ENCODE measurements around the gene EPHA2. TPM values are rescaled to one million over a fixed set of nuclear protein-coding genes. Genes with fewer than 3 reads are reported as not detected.

The EPHA2 gene
- total and polyA plus RNA-seq, 2 experiments from 2014 or later, result 7.5 to 51.2 TPM

DNA sequence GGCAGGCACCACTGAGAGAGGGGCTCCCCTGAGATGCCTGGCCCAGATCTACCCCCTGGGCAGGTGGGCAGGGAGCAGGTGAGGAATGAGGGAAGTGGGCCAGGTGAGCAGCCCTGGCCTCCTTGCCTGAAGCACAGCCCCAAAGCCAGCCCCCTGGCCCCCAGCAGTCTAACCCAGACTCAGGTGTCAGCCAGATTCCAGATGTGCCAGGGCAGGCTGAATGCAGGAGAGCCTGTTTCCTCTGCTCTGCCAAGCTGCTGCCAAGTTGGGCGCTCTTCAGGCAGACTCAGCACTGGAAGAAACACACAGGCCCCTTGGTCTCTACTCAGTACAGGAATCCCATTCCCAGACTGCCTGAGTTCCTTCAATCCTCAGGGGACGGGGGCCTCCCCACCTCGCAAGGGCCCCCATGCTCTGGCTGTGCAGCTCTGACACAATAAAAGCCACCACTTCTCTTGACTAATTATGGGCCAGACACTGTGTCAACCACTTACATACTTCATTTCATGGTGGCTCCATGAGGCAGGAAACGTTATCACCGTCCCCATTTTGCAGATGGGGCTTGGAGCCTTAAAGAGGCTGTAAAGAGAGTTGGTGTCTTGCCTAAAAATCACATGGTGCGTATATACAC, 36.2 kb upstream of the EPHA2 start:
- TF ChIP-seq, protein P1, sequence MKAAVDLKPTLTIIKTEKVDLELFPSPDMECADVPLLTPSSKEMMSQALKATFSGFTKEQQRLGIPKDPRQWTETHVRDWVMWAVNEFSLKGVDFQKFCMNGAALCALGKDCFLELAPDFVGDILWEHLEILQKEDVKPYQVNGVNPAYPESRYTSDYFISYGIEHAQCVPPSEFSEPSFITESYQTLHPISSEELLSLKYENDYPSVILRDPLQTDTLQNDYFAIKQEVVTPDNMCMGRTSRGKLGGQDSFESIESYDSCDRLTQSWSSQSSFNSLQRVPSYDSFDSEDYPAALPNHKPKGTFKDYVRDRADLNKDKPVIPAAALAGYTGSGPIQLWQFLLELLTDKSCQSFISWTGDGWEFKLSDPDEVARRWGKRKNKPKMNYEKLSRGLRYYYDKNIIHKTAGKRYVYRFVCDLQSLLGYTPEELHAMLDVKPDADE (IDR thresholded peaks at IDR 0.05), result no peak
- TF ChIP-seq JUNB (IDR thresholded peaks at IDR 0.05; ENCODE audit: unreplicated experiment) (no peak), NANOG (IDR thresholded peaks at IDR 0.05; ENCODE audit: borderline replicate concordance) (no peak), STAT1 (IDR thresholded peaks at IDR 0.05; ENCODE audit: unreplicated experiment) (no peak), EZH2phosphoT487 (IDR thresholded peaks at IDR 0.05; ENCODE audit: unreplicated experiment) (no peak), ZNF114 (CRISPR knock-in tag; IDR thresholded peaks at IDR 0.05) (no peak), CREB1 (CRISPR knock-in tag; IDR thresholded peaks at IDR 0.05; ENCODE audit: low read depth) (no peak), EZH2 (IDR thresholded peaks at IDR 0.05; ENCODE audit: low read depth, unreplicated experiment) (no peak)
- TF ChIP-seq, protein P2, sequence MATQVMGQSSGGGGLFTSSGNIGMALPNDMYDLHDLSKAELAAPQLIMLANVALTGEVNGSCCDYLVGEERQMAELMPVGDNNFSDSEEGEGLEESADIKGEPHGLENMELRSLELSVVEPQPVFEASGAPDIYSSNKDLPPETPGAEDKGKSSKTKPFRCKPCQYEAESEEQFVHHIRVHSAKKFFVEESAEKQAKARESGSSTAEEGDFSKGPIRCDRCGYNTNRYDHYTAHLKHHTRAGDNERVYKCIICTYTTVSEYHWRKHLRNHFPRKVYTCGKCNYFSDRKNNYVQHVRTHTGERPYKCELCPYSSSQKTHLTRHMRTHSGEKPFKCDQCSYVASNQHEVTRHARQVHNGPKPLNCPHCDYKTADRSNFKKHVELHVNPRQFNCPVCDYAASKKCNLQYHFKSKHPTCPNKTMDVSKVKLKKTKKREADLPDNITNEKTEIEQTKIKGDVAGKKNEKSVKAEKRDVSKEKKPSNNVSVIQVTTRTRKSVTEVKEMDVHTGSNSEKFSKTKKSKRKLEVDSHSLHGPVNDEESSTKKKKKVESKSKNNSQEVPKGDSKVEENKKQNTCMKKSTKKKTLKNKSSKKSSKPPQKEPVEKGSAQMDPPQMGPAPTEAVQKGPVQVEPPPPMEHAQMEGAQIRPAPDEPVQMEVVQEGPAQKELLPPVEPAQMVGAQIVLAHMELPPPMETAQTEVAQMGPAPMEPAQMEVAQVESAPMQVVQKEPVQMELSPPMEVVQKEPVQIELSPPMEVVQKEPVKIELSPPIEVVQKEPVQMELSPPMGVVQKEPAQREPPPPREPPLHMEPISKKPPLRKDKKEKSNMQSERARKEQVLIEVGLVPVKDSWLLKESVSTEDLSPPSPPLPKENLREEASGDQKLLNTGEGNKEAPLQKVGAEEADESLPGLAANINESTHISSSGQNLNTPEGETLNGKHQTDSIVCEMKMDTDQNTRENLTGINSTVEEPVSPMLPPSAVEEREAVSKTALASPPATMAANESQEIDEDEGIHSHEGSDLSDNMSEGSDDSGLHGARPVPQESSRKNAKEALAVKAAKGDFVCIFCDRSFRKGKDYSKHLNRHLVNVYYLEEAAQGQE (IDR thresholded peaks at IDR 0.05; ENCODE audit: unreplicated experiment), result no peak
- TF ChIP-seq, protein P3, sequence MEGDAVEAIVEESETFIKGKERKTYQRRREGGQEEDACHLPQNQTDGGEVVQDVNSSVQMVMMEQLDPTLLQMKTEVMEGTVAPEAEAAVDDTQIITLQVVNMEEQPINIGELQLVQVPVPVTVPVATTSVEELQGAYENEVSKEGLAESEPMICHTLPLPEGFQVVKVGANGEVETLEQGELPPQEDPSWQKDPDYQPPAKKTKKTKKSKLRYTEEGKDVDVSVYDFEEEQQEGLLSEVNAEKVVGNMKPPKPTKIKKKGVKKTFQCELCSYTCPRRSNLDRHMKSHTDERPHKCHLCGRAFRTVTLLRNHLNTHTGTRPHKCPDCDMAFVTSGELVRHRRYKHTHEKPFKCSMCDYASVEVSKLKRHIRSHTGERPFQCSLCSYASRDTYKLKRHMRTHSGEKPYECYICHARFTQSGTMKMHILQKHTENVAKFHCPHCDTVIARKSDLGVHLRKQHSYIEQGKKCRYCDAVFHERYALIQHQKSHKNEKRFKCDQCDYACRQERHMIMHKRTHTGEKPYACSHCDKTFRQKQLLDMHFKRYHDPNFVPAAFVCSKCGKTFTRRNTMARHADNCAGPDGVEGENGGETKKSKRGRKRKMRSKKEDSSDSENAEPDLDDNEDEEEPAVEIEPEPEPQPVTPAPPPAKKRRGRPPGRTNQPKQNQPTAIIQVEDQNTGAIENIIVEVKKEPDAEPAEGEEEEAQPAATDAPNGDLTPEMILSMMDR (conservative IDR thresholded peaks at IDR 0.05; ENCODE audit: low read depth in 2 of 2), result no peak
- TF ChIP-seq, protein P4, sequence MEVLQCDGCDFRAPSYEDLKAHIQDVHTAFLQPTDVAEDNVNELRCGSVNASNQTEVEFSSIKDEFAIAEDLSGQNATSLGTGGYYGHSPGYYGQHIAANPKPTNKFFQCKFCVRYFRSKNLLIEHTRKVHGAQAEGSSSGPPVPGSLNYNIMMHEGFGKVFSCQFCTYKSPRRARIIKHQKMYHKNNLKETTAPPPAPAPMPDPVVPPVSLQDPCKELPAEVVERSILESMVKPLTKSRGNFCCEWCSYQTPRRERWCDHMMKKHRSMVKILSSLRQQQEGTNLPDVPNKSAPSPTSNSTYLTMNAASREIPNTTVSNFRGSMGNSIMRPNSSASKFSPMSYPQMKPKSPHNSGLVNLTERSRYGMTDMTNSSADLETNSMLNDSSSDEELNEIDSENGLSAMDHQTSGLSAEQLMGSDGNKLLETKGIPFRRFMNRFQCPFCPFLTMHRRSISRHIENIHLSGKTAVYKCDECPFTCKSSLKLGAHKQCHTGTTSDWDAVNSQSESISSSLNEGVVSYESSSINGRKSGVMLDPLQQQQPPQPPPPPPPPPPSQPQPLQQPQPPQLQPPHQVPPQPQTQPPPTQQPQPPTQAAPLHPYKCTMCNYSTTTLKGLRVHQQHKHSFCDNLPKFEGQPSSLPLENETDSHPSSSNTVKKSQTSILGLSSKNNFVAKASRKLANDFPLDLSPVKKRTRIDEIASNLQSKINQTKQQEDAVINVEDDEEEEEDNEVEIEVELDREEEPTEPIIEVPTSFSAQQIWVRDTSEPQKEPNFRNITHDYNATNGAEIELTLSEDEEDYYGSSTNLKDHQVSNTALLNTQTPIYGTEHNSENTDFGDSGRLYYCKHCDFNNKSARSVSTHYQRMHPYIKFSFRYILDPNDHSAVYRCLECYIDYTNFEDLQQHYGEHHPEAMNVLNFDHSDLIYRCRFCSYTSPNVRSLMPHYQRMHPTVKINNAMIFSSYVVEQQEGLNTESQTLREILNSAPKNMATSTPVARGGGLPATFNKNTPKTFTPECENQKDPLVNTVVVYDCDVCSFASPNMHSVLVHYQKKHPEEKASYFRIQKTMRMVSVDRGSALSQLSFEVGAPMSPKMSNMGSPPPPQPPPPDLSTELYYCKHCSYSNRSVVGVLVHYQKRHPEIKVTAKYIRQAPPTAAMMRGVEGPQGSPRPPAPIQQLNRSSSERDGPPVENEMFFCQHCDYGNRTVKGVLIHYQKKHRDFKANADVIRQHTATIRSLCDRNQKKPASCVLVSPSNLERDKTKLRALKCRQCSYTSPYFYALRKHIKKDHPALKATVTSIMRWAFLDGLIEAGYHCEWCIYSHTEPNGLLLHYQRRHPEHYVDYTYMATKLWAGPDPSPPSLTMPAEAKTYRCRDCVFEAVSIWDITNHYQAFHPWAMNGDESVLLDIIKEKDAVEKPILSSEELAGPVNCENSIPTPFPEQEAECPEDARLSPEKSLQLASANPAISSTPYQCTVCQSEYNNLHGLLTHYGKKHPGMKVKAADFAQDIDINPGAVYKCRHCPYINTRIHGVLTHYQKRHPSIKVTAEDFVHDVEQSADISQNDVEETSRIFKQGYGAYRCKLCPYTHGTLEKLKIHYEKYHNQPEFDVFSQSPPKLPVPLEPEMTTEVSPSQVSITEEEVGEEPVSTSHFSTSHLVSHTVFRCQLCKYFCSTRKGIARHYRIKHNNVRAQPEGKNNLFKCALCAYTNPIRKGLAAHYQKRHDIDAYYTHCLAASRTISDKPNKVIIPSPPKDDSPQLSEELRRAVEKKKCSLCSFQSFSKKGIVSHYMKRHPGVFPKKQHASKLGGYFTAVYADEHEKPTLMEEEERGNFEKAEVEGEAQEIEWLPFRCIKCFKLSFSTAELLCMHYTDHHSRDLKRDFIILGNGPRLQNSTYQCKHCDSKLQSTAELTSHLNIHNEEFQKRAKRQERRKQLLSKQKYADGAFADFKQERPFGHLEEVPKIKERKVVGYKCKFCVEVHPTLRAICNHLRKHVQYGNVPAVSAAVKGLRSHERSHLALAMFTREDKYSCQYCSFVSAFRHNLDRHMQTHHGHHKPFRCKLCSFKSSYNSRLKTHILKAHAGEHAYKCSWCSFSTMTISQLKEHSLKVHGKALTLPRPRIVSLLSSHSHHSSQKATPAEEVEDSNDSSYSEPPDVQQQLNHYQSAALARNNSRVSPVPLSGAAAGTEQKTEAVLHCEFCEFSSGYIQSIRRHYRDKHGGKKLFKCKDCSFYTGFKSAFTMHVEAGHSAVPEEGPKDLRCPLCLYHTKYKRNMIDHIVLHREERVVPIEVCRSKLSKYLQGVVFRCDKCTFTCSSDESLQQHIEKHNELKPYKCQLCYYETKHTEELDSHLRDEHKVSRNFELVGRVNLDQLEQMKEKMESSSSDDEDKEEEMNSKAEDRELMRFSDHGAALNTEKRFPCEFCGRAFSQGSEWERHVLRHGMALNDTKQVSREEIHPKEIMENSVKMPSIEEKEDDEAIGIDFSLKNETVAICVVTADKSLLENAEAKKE (CRISPR knock-in tag; IDR thresholded peaks at IDR 0.05), result no peak
- ATAC-seq (no peak), DNase-seq (ENCODE audit: low spot score) (no peak)
- no peak overlapping the region for H3K27ac ChIP-seq (ENCODE audit: low read depth)
- Mint-ChIP-seq H3K36me3 (ENCODE audit: low read depth) (peaks cover 6% of the 10 kb centered on the region; the same call in 2 of the 3 replicates), H3K9me3 (no peaks in the 10 kb centered on the region; the same call in 2 of the 3 replicates), H3K4me3 (no peak overlapping the region), H3K4me1 (no peaks in the 10 kb centered on the region; the same call in 2 of the 3 replicates), H3K27ac (no peak overlapping the region), H3K27me3 (ENCODE audit: insufficient read depth, low read depth, poor library complexity) (peaks cover 2% of the 10 kb centered on the region)
- H3K36me3 ChIP-seq (ENCODE audit: insufficient read depth), result no peaks in the 10 kb centered on the region
- H3F3A ChIP-seq (replicated peaks; ENCODE audit: low read depth), result no peaks in the 10 kb centered on the region
- H3K4me1 ChIP-seq (ENCODE audit: insufficient read depth), result no peaks in the 10 kb centered on the region
- H3K27me3 ChIP-seq (ENCODE audit: insufficient read depth), result no peaks in the 10 kb centered on the region
- no peak overlapping the region for H3K4me3 ChIP-seq
- H4K20me1 ChIP-seq (replicated peaks; ENCODE audit: insufficient read depth), result no peaks in the 10 kb centered on the region
- H2AFZ ChIP-seq, result no peak overlapping the region
- no peaks in the 10 kb centered on the region for H3K79me2 ChIP-seq (replicated peaks; ENCODE audit: insufficient read depth)
- no peak overlapping the region for H3K4me2 ChIP-seq
- no peaks in the 10 kb centered on the region for H3K9me2 ChIP-seq (ENCODE audit: insufficient read depth)

Measured in GM23338 (cell line).